ENCODE results near the gene MAFG.

GRCh38 chr17:81877569-81877968 lies 50.0 kb downstream of the MAFG start:
- no peak for TF ChIP-seq POLR2A (IDR thresholded peaks at IDR 0.05)
- no peak for TF ChIP-seq CTCF (IDR thresholded peaks at IDR 0.05)
